ENCODE data around the gene IL24. TPM values are rescaled to one million over a fixed set of nuclear protein-coding genes. Genes with fewer than 3 reads are reported as not detected.

Gene IL24
- total and polyA plus RNA-seq, 2 donors (not counting 1 experiment from before 2014, with no cell fraction given) = not detected

GRCh38 chr1:206953626-206954025, 56.4 kb downstream of the IL24 start:
- H3K27me3 Mint-ChIP-seq = peaks cover 3% of the 10 kb centered on the region
- no peak for ATAC-seq (ENCODE audit: low read depth)
- H4K20me1 ChIP-seq (ENCODE audit: control insufficient read depth, insufficient read depth, low read length, poor library complexity, severe bottlenecking) = no peaks in the 10 kb centered on the region

More at GRCh38 chr1:206953626-206954025, 56.4 kb downstream of the IL24 start:
- TF ChIP-seq EZH2 (IDR thresholded peaks at IDR 0.05; ENCODE audit: borderline replicate concordance, insufficient read depth, low read depth, low read length, poor library complexity, severe bottlenecking) = no peak
- TF ChIP-seq CTCF (IDR thresholded peaks at IDR 0.05) = no peak
- H3K27me3 ChIP-seq (replicated peaks in 1 of 4; ENCODE audit: control extremely low read depth in 1 of 4, control insufficient read depth in 3 of 4, insufficient read depth in 4 of 4, low read length in 3 of 4) = no peaks in the 10 kb centered on the region
- DNase-seq = no peak
- Mint-ChIP-seq H3K9me3 (ENCODE audit: insufficient read depth) (no peaks in the 10 kb centered on the region), H3K27ac (no peak overlapping the region), H3K4me1 (peaks cover 35% of the 10 kb centered on the region), H3K4me3 (no peak overlapping the region)
- ChIA-PET POLR2A (no interaction called here), CTCF (interaction anchor here (1.9 kb wide), 1 partner anchor 41 kb away, joined by 11 read pairs; no protein-coding TSS in a partner anchor)
- H3K4me2 ChIP-seq (replicated peaks; ENCODE audit: low read depth, low read length, poor library complexity, severe bottlenecking) = no peak overlapping the region
- no peak overlapping the region for H2AFZ ChIP-seq (ENCODE audit: insufficient read depth, low read depth, low read length, poor library complexity, severe bottlenecking)
- H3K4me1 ChIP-seq (ENCODE audit: control insufficient read depth in 2 of 2, insufficient read depth in 2 of 2, low read length in 2 of 2) = peaks cover 11 to 12% of the 10 kb centered on the region in 2 donors
- H3K9me3 ChIP-seq (ENCODE audit: control extremely low read depth in 1 of 3, control insufficient read depth in 2 of 3, insufficient read depth in 1 of 3, low read length in 2 of 3) = peaks cover 0 to 6% (median 4%) of the 10 kb centered on the region in 3 donors
- no peaks in the 10 kb centered on the region for H3K79me2 ChIP-seq (ENCODE audit: control insufficient read depth, insufficient read depth, low read length)
- H3K9ac ChIP-seq (ENCODE audit: low read length) = no peak overlapping the region
- WGBS (ENCODE audit: insufficient coverage) = 94% methylated on average over 2 of the region's 2 CpGs
- no peak overlapping the region for H3K27ac ChIP-seq (ENCODE audit: low read length in 2 of 2)
- no peak overlapping the region for H3K4me3 ChIP-seq (ENCODE audit: control extremely low read depth in 1 of 5, extremely low read depth in 1 of 5, insufficient read depth in 1 of 5, low read depth in 2 of 5, low read length in 4 of 5)
- H3K36me3 ChIP-seq (replicated peaks in 1 of 2; ENCODE audit: control extremely low read depth in 1 of 2, control insufficient read depth in 1 of 2, extremely low read depth in 1 of 2, insufficient read depth in 2 of 2, low read length in 1 of 2) = no peaks in the 10 kb centered on the region
- intact Hi-C loops (cut with micrococcal nuclease) = no loop called here

Other genes with a start within 250 kb of the IL24 start
- 85.8 and 91.1 TPM in 2 replicates for gene MAPKAPK2, start 212.5 kb upstream of the IL24 start, total RNA-seq
- 60.3 and 113 TPM in 2 replicates for gene MAPKAPK2, start 212.5 kb upstream of the IL24 start, polyA plus RNA-seq
- gene IL19, start 126.7 kb upstream of the IL24 start, total RNA-seq = 0.24 and 0.27 TPM in 2 replicates
- gene IL19, start 126.7 kb upstream of the IL24 start, polyA plus RNA-seq = not detected in 2 replicates
- gene IL10, start 124.9 kb upstream of the IL24 start, total RNA-seq = 0.63 and 0.69 TPM in 2 replicates
- gene IL10, start 124.9 kb upstream of the IL24 start, polyA plus RNA-seq = 0.37 TPM in 1 of 2 replicates, not detected in the other
- gene IL20, start 31.8 kb upstream of the IL24 start, total RNA-seq = not detected in 2 replicates
- not detected in 2 replicates for gene IL20, start 31.8 kb upstream of the IL24 start, polyA plus RNA-seq
- gene FCMR, start 24.5 kb downstream of the IL24 start, total RNA-seq = 711 and 753 TPM in 2 replicates
- gene FCMR, start 24.5 kb downstream of the IL24 start, polyA plus RNA-seq = 686 and 931 TPM in 2 replicates
- gene PIGR, start 49.0 kb downstream of the IL24 start, total RNA-seq = 0.44 and 1.1 TPM in 2 replicates
- gene PIGR, start 49.0 kb downstream of the IL24 start, polyA plus RNA-seq = 0.16 and 0.31 TPM in 2 replicates
- gene FCAMR, start 73.0 kb downstream of the IL24 start, total RNA-seq = not detected in 2 replicates
- gene FCAMR, start 73.0 kb downstream of the IL24 start, polyA plus RNA-seq = not detected in 2 replicates
- gene C1orf116, start 135.3 kb downstream of the IL24 start, total RNA-seq = 0.10 TPM in 1 of 2 replicates, not detected in the other
- gene C1orf116, start 135.3 kb downstream of the IL24 start, polyA plus RNA-seq = 0.04 and 0.09 TPM in 2 replicates
- 9.4 and 9.5 TPM in 2 replicates for gene YOD1, start 153.8 kb downstream of the IL24 start, total RNA-seq
- gene YOD1, start 153.8 kb downstream of the IL24 start, polyA plus RNA-seq = 2.3 and 5.4 TPM in 2 replicates
- 15.6 and 18.2 TPM in 2 replicates for gene PFKFB2, start 155.8 kb downstream of the IL24 start, total RNA-seq
- gene PFKFB2, start 155.8 kb downstream of the IL24 start, polyA plus RNA-seq = 6.5 and 10.3 TPM in 2 replicates
- not detected in 2 replicates for gene C4BPB, start 191.4 kb downstream of the IL24 start, total RNA-seq
- gene C4BPB, start 191.4 kb downstream of the IL24 start, polyA plus RNA-seq = 0.34 and 0.85 TPM in 2 replicates
- not detected in 2 replicates for gene C4BPA, start 206.8 kb downstream of the IL24 start, total RNA-seq
- not detected in 2 replicates for gene C4BPA, start 206.8 kb downstream of the IL24 start, polyA plus RNA-seq